Measurements from ENCODE around the gene CALN1.

CALN1 gene

DNA sequence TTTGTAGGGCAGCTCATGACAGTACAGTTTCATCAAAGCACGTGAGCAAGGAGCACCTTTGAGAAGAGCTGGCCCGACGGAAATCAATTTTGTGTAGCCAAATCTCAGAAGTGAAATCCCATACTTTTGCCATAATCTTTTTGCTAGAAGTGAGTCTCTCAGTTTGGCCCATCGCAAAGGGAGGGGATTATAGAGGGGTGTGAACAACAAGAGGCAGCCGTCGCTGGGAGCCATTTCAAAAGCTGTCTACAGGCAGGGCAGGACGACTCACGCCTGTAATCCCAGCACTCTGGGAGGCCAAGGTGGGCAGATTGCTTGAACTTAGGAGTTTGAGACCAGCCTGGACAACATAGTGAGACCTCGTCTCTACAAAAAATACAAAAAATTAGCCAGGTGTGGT lies 680.4 kb downstream of the CALN1 start:
- POLR2A ChIA-PET = no interaction called here
- H3K27ac ChIP-seq (ENCODE audit: insufficient read depth in 1 of 2, low read depth in 1 of 2, low read length in 2 of 2, poor library complexity in 1 of 2, severe bottlenecking in 2 of 2) = no peak overlapping the region
- peaks cover 0 to 5% (median 0%) of the 10 kb centered on the region in 5 experiments for H3K27me3 ChIP-seq (replicated peaks in 2 of 5; ENCODE audit: control insufficient read depth in 4 of 5, insufficient read depth in 5 of 5, low read length in 4 of 5)
- H3K4me1 ChIP-seq (ENCODE audit: control extremely low read depth in 1 of 4, control insufficient read depth in 4 of 4, insufficient read depth in 4 of 4, low read length in 3 of 4) = peaks cover 0 to 5% (median 3%) of the 10 kb centered on the region in 4 experiments
- peaks cover 0 to 3% (median 1%) of the 10 kb centered on the region in 5 experiments for H3K9me3 ChIP-seq (ENCODE audit: control extremely low read depth in 1 of 5, control insufficient read depth in 4 of 5, insufficient read depth in 2 of 5, low read depth in 1 of 5, low read length in 4 of 5)
- over 99% methylated on average over 9 of the region's 9 CpGs for WGBS (ENCODE audit: insufficient coverage)
- H3K36me3 ChIP-seq (ENCODE audit: control insufficient read depth in 4 of 4, insufficient read depth in 4 of 4, low read length in 3 of 4) = no peaks in the 10 kb centered on the region
- no peak for DNase-seq
- CTCF ChIA-PET = interaction anchor here (0.8 to 5.8 kb wide), 3 partner anchors 22 to 902 kb away, joined by 4 to 48 read pairs (median 11); no protein-coding TSS in a partner anchor
- H3K4me3 ChIP-seq (ENCODE audit: control insufficient read depth in 1 of 7, extremely low read depth in 1 of 7, insufficient read depth in 4 of 7, low read depth in 2 of 7, low read length in 6 of 7) = no peak overlapping the region
